BLaER1 treated with 17β-estradiol and CSF1 and Interleukin-3, amounts not matched to agents 10 nM and 100 nM (cell line): ENCODE data around the gene MRO.
"Not testable (repeated sequence)": the region's sequence is repeated elsewhere in the genome, so short reads cannot be mapped to it uniquely, and the experiment has no call there.

Experiments
- H3K27ac ChIP-seq, 11 experiments: shearing (Covaris generic); formaldehyde crosslinking; 2 replicates each; pipeline ENCODE4 v1.8.1; 2022
- H3K27me3 ChIP-seq, 11 experiments: shearing (Covaris generic); formaldehyde crosslinking; 2 replicates each; pipeline ENCODE4 v1.8.1; 2022
- H3K36me3 ChIP-seq, 11 experiments: shearing (Covaris generic); formaldehyde crosslinking; 2 replicates each; pipeline ENCODE4 v1.8.1; 2022
- H3K4me1 ChIP-seq, 10 experiments: shearing (Covaris generic); formaldehyde crosslinking; 2 replicates each; pipeline ENCODE4 v1.8.1; 2022
- H3K4me2 ChIP-seq, 11 experiments: shearing (Covaris generic); formaldehyde crosslinking; 2 replicates each; pipeline ENCODE4 v1.8.1; 2022
- H3K4me3 ChIP-seq, 10 experiments: shearing (Covaris generic); formaldehyde crosslinking; 2 replicates each; pipeline ENCODE4 v1.8.1; 2022
- H3K9ac ChIP-seq, 11 experiments: shearing (Covaris generic); formaldehyde crosslinking; 2 replicates each; pipeline ENCODE4 v1.8.1; 2022
- H3K9me3 ChIP-seq, 11 experiments: shearing (Covaris generic); formaldehyde crosslinking; replicated peaks in 1 of 11; 2 replicates each; pipeline ENCODE4 v1.8.1; 2022
- H4K20me1 ChIP-seq, 11 experiments: shearing (Covaris generic); formaldehyde crosslinking; 2 replicates each; pipeline ENCODE4 v1.8.1; 2022
- Cebpa-rat ChIP-seq, 11 experiments: shearing (Covaris generic); IDR thresholded peaks; 2 replicates each; pipeline ENCODE4 v1.8.1; 2022

MRO gene

GRCh38 chr18:50842846-50843245 is 23.0 kb upstream of the MRO start:
- no peaks in the 10 kb centered on the region for H3K36me3 ChIP-seq
- no peaks in the 10 kb centered on the region for H4K20me1 ChIP-seq
- no peak overlapping the region for H3K27ac ChIP-seq
- H3K4me2 ChIP-seq = peak overlapping the region in 3 of 11 experiments; percentile 30 to 82 (median 76); a peak in 6 of 22 replicates
- H3K9ac ChIP-seq = no peak overlapping the region
- TF ChIP-seq Cebpa-rat (IDR thresholded peaks at IDR 0.05) = no peak
- peaks cover 0 to 8% (median 0%) of the 10 kb centered on the region in 11 experiments; a peak in 1 of 22 replicates for H3K27me3 ChIP-seq
- H3K9me3 ChIP-seq = no peaks in the 10 kb centered on the region
- no peak overlapping the region for H3K4me3 ChIP-seq
- H3K4me1 ChIP-seq = peaks cover 0 to 46% (median 0%) of the 10 kb centered on the region in 10 experiments; a peak in 6 of 20 replicates

DNA sequence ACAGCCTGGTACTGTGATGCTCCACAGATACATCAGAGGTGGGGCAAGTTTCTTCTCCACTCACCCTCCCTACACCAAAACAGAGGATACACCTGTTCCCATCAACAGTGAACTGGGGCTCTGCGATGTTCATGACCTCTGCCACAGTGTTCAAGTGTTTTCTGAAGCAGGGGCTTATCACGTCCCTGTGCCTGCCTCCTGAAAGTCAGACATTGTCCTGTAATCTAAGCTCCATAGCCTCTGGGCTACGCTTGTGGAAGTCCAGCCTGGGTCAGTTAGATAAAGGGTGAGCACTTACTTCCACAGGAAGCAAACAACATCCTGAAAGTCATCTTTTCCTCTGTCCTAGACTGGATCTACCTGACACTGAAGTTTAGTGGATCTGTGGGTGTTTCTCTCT is 20.2 kb upstream of the MRO start:
- Histone ChIP-seq H3K27me3 (peaks cover 0 to 8% (median 0%) of the 10 kb centered on the region in 11 experiments; a peak in 1 of 22 replicates), H4K20me1 (no peaks in the 10 kb centered on the region), H3K4me1 (peaks cover 13 to 57% (median 15%) of the 10 kb centered on the region in 10 experiments), H3K4me3 (no peak overlapping the region), H3K9me3 (no peaks in the 10 kb centered on the region), H3K9ac (no peak overlapping the region), H3K4me2 (peak overlapping the region in 2 of 11 experiments; percentile 8 to 30; a peak in 2 of 22 replicates), H3K27ac (no peak overlapping the region), H3K36me3 (no peaks in the 10 kb centered on the region)
- TF ChIP-seq Cebpa-rat (IDR thresholded peaks at IDR 0.05) = no peak

GRCh38 chr18:50839341-50839740 is 19.5 kb upstream of the MRO start:
- H3K27me3 ChIP-seq = peaks cover 0 to 8% (median 0%) of the 10 kb centered on the region in 11 experiments; a peak in 1 of 22 replicates
- no peak for TF ChIP-seq Cebpa-rat (IDR thresholded peaks at IDR 0.05)
- no peaks in the 10 kb centered on the region for H4K20me1 ChIP-seq
- H3K9me3 ChIP-seq = no peaks in the 10 kb centered on the region
- H3K36me3 ChIP-seq = no peaks in the 10 kb centered on the region
- no peak overlapping the region for H3K4me2 ChIP-seq
- no peak overlapping the region for H3K27ac ChIP-seq
- peaks cover 13 to 57% (median 15%) of the 10 kb centered on the region in 10 experiments for H3K4me1 ChIP-seq
- H3K9ac ChIP-seq = no peak overlapping the region
- H3K4me3 ChIP-seq = no peak overlapping the region

DNA sequence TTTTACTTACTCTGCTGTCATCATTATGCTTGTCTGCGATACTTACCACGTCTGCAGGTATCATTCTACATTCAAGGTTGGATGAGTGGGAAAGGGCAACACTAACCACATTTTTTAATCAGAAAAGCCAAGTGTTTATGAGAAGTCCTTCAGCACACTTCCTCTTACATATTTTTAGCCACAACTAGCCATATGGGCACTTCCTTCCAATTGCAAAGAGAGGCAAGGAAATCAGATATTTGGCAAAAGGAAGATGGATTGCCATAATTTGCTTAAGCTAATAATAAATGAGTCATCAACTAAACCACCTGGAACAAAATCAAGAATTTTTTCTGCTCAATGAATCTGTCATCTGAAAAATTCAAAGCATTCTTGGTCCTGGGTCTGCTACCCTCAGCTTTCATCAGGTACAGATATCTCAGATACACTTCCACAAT is 16.7 kb upstream of the MRO start:
- H3K36me3 ChIP-seq = no peaks in the 10 kb centered on the region
- H3K4me1 ChIP-seq = peaks cover 13 to 48% (median 15%) of the 10 kb centered on the region in 10 experiments
- H3K9ac ChIP-seq = no peak overlapping the region
- no peak for TF ChIP-seq Cebpa-rat (IDR thresholded peaks at IDR 0.05)
- H3K4me3 ChIP-seq = 0 out of 20 replicates have a peak overlapping the region, but pooled peaks of 1 of the 10 experiments have one; percentile 5
- no peaks in the 10 kb centered on the region for H4K20me1 ChIP-seq
- no peaks in the 10 kb centered on the region for H3K9me3 ChIP-seq
- peaks cover 0 to 8% (median 0%) of the 10 kb centered on the region in 11 experiments; a peak in 1 of 22 replicates for H3K27me3 ChIP-seq
- peak overlapping the region in 2 of 11 experiments; percentile 3 to 24; a peak in 3 of 22 replicates for H3K27ac ChIP-seq
- H3K4me2 ChIP-seq = peak overlapping the region; percentile 21 to 85 (median 60)

DNA sequence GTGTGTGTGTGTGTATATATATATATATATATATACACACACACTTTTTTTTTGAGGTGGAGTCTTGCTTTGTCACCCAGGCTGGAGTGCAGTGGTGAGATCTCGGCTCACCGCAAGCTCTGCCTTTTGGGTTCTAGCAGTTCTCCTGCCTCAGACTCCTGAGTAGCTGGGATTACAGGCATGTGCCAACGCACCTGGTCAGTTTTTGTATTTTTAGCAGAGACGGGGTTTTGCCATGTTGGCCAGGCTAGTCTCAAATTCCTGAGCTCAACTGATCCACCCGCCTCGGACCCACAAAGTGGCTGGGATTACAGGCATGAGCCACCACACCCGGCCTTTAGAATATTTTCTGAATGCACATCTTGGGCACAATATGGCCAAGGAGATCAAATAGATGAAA is 13.7 kb upstream of the MRO start:
- H3K9ac ChIP-seq, H3K4me2 ChIP-seq, H3K27ac ChIP-seq, H3K4me3 ChIP-seq, H3K36me3 ChIP-seq, H4K20me1 ChIP-seq, H3K27me3 ChIP-seq, H3K9me3 ChIP-seq: not testable (repeated sequence)
- peaks cover 13 to 57% (median 22%) of the 10 kb centered on the region in 10 experiments for H3K4me1 ChIP-seq

DNA sequence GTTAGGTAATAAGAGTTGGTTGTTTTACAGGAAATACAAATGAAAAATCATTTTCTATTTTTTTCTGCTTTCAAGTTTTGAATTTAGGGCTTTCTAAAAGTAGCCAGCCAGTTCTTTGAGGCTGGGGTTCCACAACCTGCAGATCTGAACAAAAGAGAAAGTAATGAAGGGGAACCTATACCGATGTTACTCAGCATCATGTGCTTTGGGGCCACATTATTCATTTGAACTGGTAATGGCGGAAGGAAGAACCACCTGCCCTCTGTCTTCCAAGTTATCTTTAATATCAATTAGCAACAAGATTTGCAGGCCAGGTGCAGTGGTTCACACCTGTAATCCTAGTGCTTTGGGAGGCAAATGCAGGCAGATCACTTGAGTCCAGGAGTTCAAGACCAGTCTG is 12.9 kb upstream of the MRO start:
- no peaks in the 10 kb centered on the region for H4K20me1 ChIP-seq
- TF ChIP-seq Cebpa-rat (IDR thresholded peaks at IDR 0.05) = no peak
- no peak overlapping the region for H3K4me3 ChIP-seq
- H3K4me1 ChIP-seq = peaks cover 13 to 57% (median 22%) of the 10 kb centered on the region in 10 experiments
- no peak overlapping the region for H3K9ac ChIP-seq
- H3K27ac ChIP-seq = no peak overlapping the region
- H3K27me3 ChIP-seq = no peaks in the 10 kb centered on the region
- peak overlapping the region in 1 of 11 experiments; percentile 65; a peak in 2 of 22 replicates for H3K4me2 ChIP-seq
- H3K9me3 ChIP-seq = no peaks in the 10 kb centered on the region
- no peaks in the 10 kb centered on the region for H3K36me3 ChIP-seq

GRCh38 chr18:50830544-50830943 is 10.7 kb upstream of the MRO start:
- Histone ChIP-seq H3K4me3 (no peak overlapping the region), H3K9me3 (no peaks in the 10 kb centered on the region), H4K20me1 (no peaks in the 10 kb centered on the region), H3K27ac (peak overlapping the region in 5 of 11 experiments; percentile 58 to 78 (median 73); a peak in 10 of 22 replicates), H3K4me1 (peaks cover 0 to 37% (median 6%) of the 10 kb centered on the region in 10 experiments; a peak in 10 of 20 replicates), H3K36me3 (no peaks in the 10 kb centered on the region), H3K9ac (peak overlapping the region in 3 of 11 experiments; percentile 29 to 53 (median 47); a peak in 4 of 22 replicates), H3K27me3 (no peaks in the 10 kb centered on the region), H3K4me2 (peak overlapping the region in 5 of 11 experiments; percentile 42 to 77 (median 58); a peak in 10 of 22 replicates)
- TF ChIP-seq Cebpa-rat (IDR thresholded peaks at IDR 0.05) = no peak

DNA sequence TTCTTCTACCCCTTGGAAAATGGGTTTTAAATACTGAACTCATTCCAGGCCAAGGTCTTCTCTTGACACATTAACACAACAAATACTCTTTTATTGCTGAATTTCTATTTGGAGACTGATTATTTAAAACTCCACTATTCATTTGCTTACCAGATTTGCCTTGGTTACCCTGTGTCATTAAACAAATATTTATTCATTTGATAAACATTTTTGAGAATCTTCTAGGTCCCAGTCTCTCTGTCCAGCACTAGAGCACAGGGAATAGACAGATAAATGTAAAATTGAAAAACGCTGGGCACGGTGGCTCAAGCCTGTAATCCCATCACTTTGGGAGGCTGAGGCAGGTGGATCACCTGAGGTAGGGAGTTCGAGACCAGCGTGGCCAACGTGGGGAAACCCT is 9.8 kb upstream of the MRO start:
- no peak overlapping the region for H3K9ac ChIP-seq
- peak overlapping the region in 3 of 11 experiments; percentile 56 to 77 (median 65); a peak in 5 of 22 replicates for H3K4me2 ChIP-seq
- no peaks in the 10 kb centered on the region for H3K9me3 ChIP-seq
- H3K4me3 ChIP-seq = no peak overlapping the region
- no peak for TF ChIP-seq Cebpa-rat (IDR thresholded peaks at IDR 0.05)
- H4K20me1 ChIP-seq = no peaks in the 10 kb centered on the region
- no peaks in the 10 kb centered on the region for H3K36me3 ChIP-seq
- H3K27ac ChIP-seq = peak overlapping the region in 3 of 11 experiments; percentile 64 to 73 (median 73); a peak in 5 of 22 replicates
- no peaks in the 10 kb centered on the region for H3K27me3 ChIP-seq
- H3K4me1 ChIP-seq = peaks cover 0 to 34% (median 6%) of the 10 kb centered on the region in 10 experiments; a peak in 10 of 20 replicates

DNA sequence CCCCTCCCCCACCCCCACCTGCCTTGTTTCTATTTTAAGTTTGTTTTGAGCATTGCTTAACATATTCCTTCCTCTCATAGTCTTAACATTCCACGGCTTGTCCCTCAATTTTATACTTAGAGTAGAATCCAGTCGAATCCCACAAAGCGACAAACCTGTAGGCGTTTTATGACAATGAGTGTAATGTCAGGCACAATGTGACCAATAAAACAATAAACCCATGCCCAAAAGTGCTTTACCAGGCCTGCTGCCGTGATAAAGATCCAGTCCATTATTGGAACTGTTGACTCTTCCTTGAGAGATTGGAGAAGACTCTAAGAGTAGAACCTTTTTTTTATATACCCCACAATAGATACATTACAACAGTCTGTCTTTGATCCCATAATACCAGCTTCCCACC is 6.2 kb upstream of the MRO start:
- Histone ChIP-seq H3K4me3 (no peak overlapping the region), H3K9me3 (no peaks in the 10 kb centered on the region), H3K4me1 (peaks cover 7 to 28% (median 14%) of the 10 kb centered on the region in 10 experiments), H3K27me3 (no peaks in the 10 kb centered on the region), H3K36me3 (no peaks in the 10 kb centered on the region), H3K27ac (no peak overlapping the region), H4K20me1 (no peaks in the 10 kb centered on the region), H3K4me2 (no peak overlapping the region), H3K9ac (no peak overlapping the region)
- TF ChIP-seq Cebpa-rat (IDR thresholded peaks at IDR 0.05) = no peak

GRCh38 chr18:50825621-50826020 is 5.8 kb upstream of the MRO start:
- TF ChIP-seq Cebpa-rat (IDR thresholded peaks at IDR 0.05) = no peak
- no peaks in the 10 kb centered on the region for H3K36me3 ChIP-seq
- no peaks in the 10 kb centered on the region for H3K9me3 ChIP-seq
- H4K20me1 ChIP-seq = no peaks in the 10 kb centered on the region
- no peak overlapping the region for H3K4me2 ChIP-seq
- H3K4me3 ChIP-seq = no peak overlapping the region
- peaks cover 12 to 28% (median 16%) of the 10 kb centered on the region in 10 experiments for H3K4me1 ChIP-seq
- no peak overlapping the region for H3K9ac ChIP-seq
- no peak overlapping the region for H3K27ac ChIP-seq
- no peaks in the 10 kb centered on the region for H3K27me3 ChIP-seq
